ENCODE measurements around the gene RBM26. TPM values are rescaled to one million over a fixed set of nuclear protein-coding genes. Genes with fewer than 3 reads are reported as not detected.

Gene RBM26
- total RNA-seq, 1 experiment from 2014 or later, result 32.2 TPM

GRCh38 chr13:79314652-79315051 lies 91.4 kb downstream of the RBM26 start:
- H3K4me1 ChIP-seq (ENCODE audit: control insufficient read depth, insufficient read depth, low read length), result no peaks in the 10 kb centered on the region
- H3K27me3 ChIP-seq (ENCODE audit: control insufficient read depth, insufficient read depth, low read length), result no peaks in the 10 kb centered on the region
- ATAC-seq (no peak), DNase-seq (ENCODE audit: low read depth, low spot score) (no peak)
- in situ Hi-C loops (cut with HindIII; ENCODE audit: low pct_unique_long_range_greater_than_20kb, low sequenced_read_pairs) (no loop called here), intact Hi-C loops (cut with micrococcal nuclease; ENCODE audit: unreplicated experiment) (no loop called here)
- CTCF ChIA-PET, result no interaction called here
- TF ChIP-seq CTCF (IDR thresholded peaks at IDR 0.05) (no peak), TCF7L2 (IDR thresholded peaks at IDR 0.05; ENCODE audit: low read depth, low read length) (no peak), REST (IDR thresholded peaks at IDR 0.05; ENCODE audit: insufficient read depth in 1 of 2, low read depth in 2 of 2, low read length in 1 of 2) (no peak), POLR2AphosphoS5 (IDR thresholded peaks at IDR 0.05; ENCODE audit: low read depth, low read length) (no peak), SIN3A (IDR thresholded peaks at IDR 0.05; ENCODE audit: borderline replicate concordance, insufficient read depth, low read depth, low read length) (no peak)
- no TSS peak for BruUV-seq (replicated peaks)
- H3K9me3 ChIP-seq (ENCODE audit: control insufficient read depth, insufficient read depth, low read depth, low read length), result no peaks in the 10 kb centered on the region
- no peak overlapping the region for H3K4me3 ChIP-seq (ENCODE audit: low read depth in 2 of 2, low read length in 2 of 2)
- H3K36me3 ChIP-seq (ENCODE audit: control insufficient read depth, insufficient read depth, low read length), result peaks cover 5% of the 10 kb centered on the region; the same call in 1 of the 2 replicates
- POLR2A ChIA-PET, result no interaction called here
- no peak overlapping the region for H3K27ac ChIP-seq (ENCODE audit: low read length)

GRCh38 chr13:79312340-79312855 lies 93.7 kb downstream of the RBM26 start:
- ChIA-PET CTCF (no interaction called here), POLR2A (no interaction called here)
- intact Hi-C loops (cut with micrococcal nuclease; ENCODE audit: unreplicated experiment) (no loop called here), in situ Hi-C loops (cut with HindIII; ENCODE audit: low pct_unique_long_range_greater_than_20kb, low sequenced_read_pairs) (no loop called here)
- Histone ChIP-seq H3K27ac (ENCODE audit: low read length) (no peak overlapping the region), H3K27me3 (ENCODE audit: control insufficient read depth, insufficient read depth, low read length) (no peaks in the 10 kb centered on the region), H3K36me3 (ENCODE audit: control insufficient read depth, insufficient read depth, low read length) (peaks cover 2% of the 10 kb centered on the region; the same call in 1 of the 2 replicates), H3K4me3 (ENCODE audit: low read depth in 2 of 2, low read length in 2 of 2) (no peak overlapping the region), H3K9me3 (ENCODE audit: control insufficient read depth, insufficient read depth, low read depth, low read length) (no peaks in the 10 kb centered on the region), H3K4me1 (ENCODE audit: control insufficient read depth, insufficient read depth, low read length) (no peaks in the 10 kb centered on the region; the same call in 1 of the 2 replicates)
- ATAC-seq (no peak), DNase-seq (ENCODE audit: low read depth, low spot score) (no peak)
- no peak for TF ChIP-seq CTCF (IDR thresholded peaks at IDR 0.05)
- no peak for TF ChIP-seq TCF7L2 (IDR thresholded peaks at IDR 0.05; ENCODE audit: low read depth, low read length)
- TF ChIP-seq SIN3A (IDR thresholded peaks at IDR 0.05; ENCODE audit: borderline replicate concordance, insufficient read depth, low read depth, low read length), result no peak
- TF ChIP-seq REST (IDR thresholded peaks at IDR 0.05; ENCODE audit: insufficient read depth in 1 of 2, low read depth in 2 of 2, low read length in 1 of 2), result no peak
- TF ChIP-seq POLR2AphosphoS5 (IDR thresholded peaks at IDR 0.05; ENCODE audit: low read depth, low read length), result no peak
- BruUV-seq (replicated peaks), result no TSS peak

All from Panc1 (cell line).